HS-27A (cell line): ENCODE measurements around the gene SNX25.
A peak's percentile ranks its signal among the peaks of the same experiment; 100 is the strongest.
"Not testable (repeated sequence)": the region's sequence is repeated elsewhere in the genome, so short reads cannot be mapped to it uniquely, and the experiment has no call there.

Source experiments
- DNase-seq: peaks from one replicate; pipeline ENCODE4 v3.0.0-alpha.2; 2012; ENCODE audit warnings: low read depth, missing footprints

SNX25 gene

GRCh38 chr4:185344743-185345538 is 135.5 kb downstream of the SNX25 start:
- DNase-seq = no peak

- DNase-seq = no peak
These were observed 137.7 kb downstream of the SNX25 start for GRCh38 chr4:185346975-185347601.

- no peak for DNase-seq
These were observed 142.3 kb downstream of the SNX25 start for GRCh38 chr4:185351691-185352090.

GRCh38 chr4:185352202-185352601 is 142.8 kb downstream of the SNX25 start:
- no peak for DNase-seq

GRCh38 chr4:185352741-185353140 is 143.3 kb downstream of the SNX25 start:
- DNase-seq = no peak

GRCh38 chr4:185357211-185357610 is 147.8 kb downstream of the SNX25 start:
- DNase-seq = no peak

- DNase-seq = no peak
These were observed 148.5 kb downstream of the SNX25 start for GRCh38 chr4:185357733-185358440.

GRCh38 chr4:185358514-185358913 is 149.1 kb downstream of the SNX25 start:
- DNase-seq = peak; percentile 8

- peak; percentile 34 for DNase-seq
These were observed 149.6 kb downstream of the SNX25 start for GRCh38 chr4:185358959-185359358.

GRCh38 chr4:185359767-185360446 is 150.5 kb downstream of the SNX25 start:
- no peak for DNase-seq

- DNase-seq = no peak
These were observed 152.5 kb downstream of the SNX25 start for GRCh38 chr4:185361872-185362271.

GRCh38 chr4:185362570-185362969 is 153.2 kb downstream of the SNX25 start:
- not testable (repeated sequence) for DNase-seq

GRCh38 chr4:185363251-185363650 is 153.9 kb downstream of the SNX25 start:
- no peak for DNase-seq

- no peak for DNase-seq
These were observed 155.5 kb downstream of the SNX25 start for GRCh38 chr4:185364886-185365285.

- DNase-seq = no peak
These were observed 160.3 kb downstream of the SNX25 start for GRCh38 chr4:185369731-185370130.

- no peak for DNase-seq
These were observed 161.0 kb downstream of the SNX25 start for GRCh38 chr4:185370268-185370949.

- DNase-seq = no peak
These were observed 162.3 kb downstream of the SNX25 start for GRCh38 chr4:185371702-185372101.

- no peak for DNase-seq
These were observed 164.6 kb downstream of the SNX25 start for GRCh38 chr4:185374027-185374426.

GRCh38 chr4:185374573-185374972 is 165.2 kb downstream of the SNX25 start:
- DNase-seq = no peak

- DNase-seq = no peak
These were observed 168.9 kb downstream of the SNX25 start for GRCh38 chr4:185378264-185378663.
